ENCODE results near the gene NR2F6. TPM values are rescaled to one million over a fixed set of nuclear protein-coding genes. Genes with fewer than 3 reads are reported as not detected.

Gene NR2F6
- total and polyA plus RNA-seq, 2 donors (not counting 1 experiment from before 2014, with no cell fraction given): 2.0 to 4.9 TPM

GRCh38 chr19:17285415-17286135 is 39.9 kb upstream of the NR2F6 start:
- Histone ChIP-seq H4K20me1 (ENCODE audit: control insufficient read depth, insufficient read depth, low read length, poor library complexity, severe bottlenecking) (no peaks in the 10 kb centered on the region), H3K9ac (ENCODE audit: low read length) (no peak overlapping the region), H3K27me3 (replicated peaks in 1 of 4; ENCODE audit: control extremely low read depth in 1 of 4, control insufficient read depth in 3 of 4, insufficient read depth in 4 of 4, low read length in 3 of 4) (no peaks in the 10 kb centered on the region), H3K4me3 (ENCODE audit: control extremely low read depth in 1 of 5, extremely low read depth in 1 of 5, insufficient read depth in 1 of 5, low read depth in 2 of 5, low read length in 4 of 5) (no peak overlapping the region), H3K27ac (ENCODE audit: low read length in 2 of 2) (no peak overlapping the region), H3K79me2 (ENCODE audit: control insufficient read depth, insufficient read depth, low read length) (no peaks in the 10 kb centered on the region), H3K4me1 (ENCODE audit: control insufficient read depth in 2 of 2, insufficient read depth in 2 of 2, low read length in 2 of 2) (peaks cover 5 to 24% of the 10 kb centered on the region in 2 donors), H3K9me3 (ENCODE audit: control extremely low read depth in 1 of 3, control insufficient read depth in 2 of 3, insufficient read depth in 1 of 3, low read length in 2 of 3) (no peaks in the 10 kb centered on the region), H3K4me2 (replicated peaks; ENCODE audit: low read depth, low read length, poor library complexity, severe bottlenecking) (no peak overlapping the region), H2AFZ (ENCODE audit: insufficient read depth, low read depth, low read length, poor library complexity, severe bottlenecking) (no peak overlapping the region), H3K36me3 (replicated peaks in 1 of 2; ENCODE audit: control extremely low read depth in 1 of 2, control insufficient read depth in 1 of 2, extremely low read depth in 1 of 2, insufficient read depth in 2 of 2, low read length in 1 of 2) (peaks cover 0 to 5% of the 10 kb centered on the region in 2 experiments)
- ChIA-PET POLR2A (no interaction called here), CTCF (interaction anchor here (2.2 kb wide), 1 partner anchor 506 kb away, joined by 8 read pairs; no protein-coding TSS in a partner anchor)
- Mint-ChIP-seq H3K27ac (no peak overlapping the region), H3K9me3 (ENCODE audit: insufficient read depth) (no peaks in the 10 kb centered on the region), H3K27me3 (no peaks in the 10 kb centered on the region), H3K4me1 (peaks cover 10% of the 10 kb centered on the region), H3K4me3 (no peak overlapping the region)
- TF ChIP-seq CTCF (IDR thresholded peaks at IDR 0.05): no peak
- no peak for ATAC-seq (ENCODE audit: low read depth)
- 98% methylated on average over 15 of the region's 18 CpGs for WGBS (ENCODE audit: insufficient coverage)
- DNase-seq: no peak
- intact Hi-C loops (cut with micrococcal nuclease): loop anchor here (10.0 kb wide), 1 partner anchor 451 kb away; no protein-coding TSS in a partner anchor

- H3K9ac ChIP-seq (ENCODE audit: low read length): no peak overlapping the region
- no peak overlapping the region for H3K27ac Mint-ChIP-seq
- H3K4me3 ChIP-seq (ENCODE audit: control extremely low read depth in 1 of 5, extremely low read depth in 1 of 5, insufficient read depth in 1 of 5, low read depth in 2 of 5, low read length in 4 of 5): no peak overlapping the region
- TF ChIP-seq CTCF (IDR thresholded peaks at IDR 0.05) (no peak), EZH2 (IDR thresholded peaks at IDR 0.05; ENCODE audit: borderline replicate concordance, insufficient read depth, low read depth, low read length, poor library complexity, severe bottlenecking) (no peak)
- no peaks in the 10 kb centered on the region for H3K27me3 Mint-ChIP-seq
- H3K36me3 ChIP-seq (replicated peaks in 1 of 2; ENCODE audit: control extremely low read depth in 1 of 2, control insufficient read depth in 1 of 2, extremely low read depth in 1 of 2, insufficient read depth in 2 of 2, low read length in 1 of 2): peaks cover 0 to 13% of the 10 kb centered on the region in 2 experiments
- ChIA-PET CTCF (interaction anchor here (0.8 to 5.9 kb wide), 19 partner anchors 9 to 565 kb away, joined by 3 to 52 read pairs (median 4); partner anchors contain the start of genes BABAM1, MRPL34, USE1 and USHBP1), POLR2A (interaction anchor here (1.1 kb wide), 1 partner anchor 22 kb away, joined by 12 read pairs; no protein-coding TSS in a partner anchor)
- ATAC-seq (ENCODE audit: low read depth) (no peak), DNase-seq (peak; percentile 34)
- H3K9me3 Mint-ChIP-seq (ENCODE audit: insufficient read depth): no peaks in the 10 kb centered on the region
- no peaks in the 10 kb centered on the region for H4K20me1 ChIP-seq (ENCODE audit: control insufficient read depth, insufficient read depth, low read length, poor library complexity, severe bottlenecking)
- H3K27ac ChIP-seq (ENCODE audit: low read length in 2 of 2): no peak overlapping the region
- H3K4me3 Mint-ChIP-seq: peak overlapping the region; percentile 32
- H2AFZ ChIP-seq (ENCODE audit: insufficient read depth, low read depth, low read length, poor library complexity, severe bottlenecking): no peak overlapping the region
- H3K9me3 ChIP-seq (ENCODE audit: control extremely low read depth in 1 of 3, control insufficient read depth in 2 of 3, insufficient read depth in 1 of 3, low read length in 2 of 3): no peaks in the 10 kb centered on the region
- H3K4me1 Mint-ChIP-seq: peaks cover 8% of the 10 kb centered on the region
- no peaks in the 10 kb centered on the region for H3K27me3 ChIP-seq (replicated peaks in 1 of 4; ENCODE audit: control extremely low read depth in 1 of 4, control insufficient read depth in 3 of 4, insufficient read depth in 4 of 4, low read length in 3 of 4)
- H3K4me1 ChIP-seq (ENCODE audit: control insufficient read depth in 2 of 2, insufficient read depth in 2 of 2, low read length in 2 of 2): peaks cover 5 to 21% of the 10 kb centered on the region in 2 donors
- 90% methylated on average over 6 of the region's 7 CpGs for whole genome bisulfite sequencing (ENCODE audit: insufficient coverage)
- intact Hi-C loops (cut with micrococcal nuclease): loop anchor here (2.0 to 10.0 kb wide), 3 partner anchors 449 to 569 kb away; no protein-coding TSS in a partner anchor
- H3K79me2 ChIP-seq (ENCODE audit: control insufficient read depth, insufficient read depth, low read length): no peaks in the 10 kb centered on the region
- no peak overlapping the region for H3K4me2 ChIP-seq (replicated peaks; ENCODE audit: low read depth, low read length, poor library complexity, severe bottlenecking)
Measured at GRCh38 chr19:17283504-17283996, 37.8 kb upstream of the NR2F6 start.

All from B cell (primary cell).